HG02610 (cell line): Measurements from ENCODE around the gene TFF1.

Source experiments
- ATAC-seq: cut with Tn5 transposase; IDR thresholded peaks from one replicate; pipeline ENCODE4 v1.9.1; 2021; ENCODE audit warnings: mild to moderate bottlenecking, moderate library complexity; ENCODE audit not compliant: unreplicated experiment

The TFF1 gene

GRCh38 chr21:42384156-42384945 is 18.0 kb upstream of the TFF1 start:
- ATAC-seq: no peak

GRCh38 chr21:42383331-42383730 is 17.0 kb upstream of the TFF1 start:
- no peak for ATAC-seq

GRCh38 chr21:42382915-42383314 is 16.6 kb upstream of the TFF1 start:
- no peak for ATAC-seq

GRCh38 chr21:42381347-42381984 is 15.1 kb upstream of the TFF1 start:
- no peak for ATAC-seq

- ATAC-seq: no peak
Measured at GRCh38 chr21:42379426-42380215, 13.3 kb upstream of the TFF1 start.

- ATAC-seq: no peak
Measured at GRCh38 chr21:42378418-42378817, 12.1 kb upstream of the TFF1 start.

- no peak for ATAC-seq
Measured at GRCh38 chr21:42377951-42378340, 11.6 kb upstream of the TFF1 start.

- no peak for ATAC-seq
Measured at GRCh38 chr21:42377211-42377950, 11.0 kb upstream of the TFF1 start.

- ATAC-seq: no peak
Measured at GRCh38 chr21:42376338-42376982, 10.1 kb upstream of the TFF1 start.

GRCh38 chr21:42375966-42376337 is 9.6 kb upstream of the TFF1 start:
- ATAC-seq: no peak

GRCh38 chr21:42375506-42375905 is 9.2 kb upstream of the TFF1 start:
- no peak for ATAC-seq

- no peak for ATAC-seq
Measured at GRCh38 chr21:42374864-42375499, 8.6 kb upstream of the TFF1 start.

GRCh38 chr21:42374457-42374856 is 8.1 kb upstream of the TFF1 start:
- ATAC-seq: no peak

- no peak for ATAC-seq
Measured at GRCh38 chr21:42373908-42374455, 7.6 kb upstream of the TFF1 start.

GRCh38 chr21:42373196-42373907 is 7.0 kb upstream of the TFF1 start:
- no peak for ATAC-seq

GRCh38 chr21:42370894-42371654 is 4.7 kb upstream of the TFF1 start:
- ATAC-seq: no peak

- no peak for ATAC-seq
Measured at GRCh38 chr21:42369821-42370220, 3.5 kb upstream of the TFF1 start.

GRCh38 chr21:42367367-42368165 is 1.2 kb upstream of the TFF1 start:
- ATAC-seq: no peak
